NCI-H82 treated with DMSO at 0.1 percent for 48 hours (cell line): Measurements from ENCODE around the gene UBE2A.

Experiments
- DNase-seq: peaks from one replicate; lab custom pipeline; 2025; ENCODE audit not compliant: unreplicated experiment; lab: John Stamatoyannopoulos, UW

Gene UBE2A

GRCh38 chrX:119606280-119607017, 32.1 kb downstream of the UBE2A start, which contains the start of gene NKRF:
Gene NKRF, minus strand, starts transcription at chrX:119606424.
- peak; percentile 84 for DNase-seq

- DNase-seq = no peak
Measured at GRCh38 chrX:119607018-119607389, 32.6 kb downstream of the UBE2A start.

DNA sequence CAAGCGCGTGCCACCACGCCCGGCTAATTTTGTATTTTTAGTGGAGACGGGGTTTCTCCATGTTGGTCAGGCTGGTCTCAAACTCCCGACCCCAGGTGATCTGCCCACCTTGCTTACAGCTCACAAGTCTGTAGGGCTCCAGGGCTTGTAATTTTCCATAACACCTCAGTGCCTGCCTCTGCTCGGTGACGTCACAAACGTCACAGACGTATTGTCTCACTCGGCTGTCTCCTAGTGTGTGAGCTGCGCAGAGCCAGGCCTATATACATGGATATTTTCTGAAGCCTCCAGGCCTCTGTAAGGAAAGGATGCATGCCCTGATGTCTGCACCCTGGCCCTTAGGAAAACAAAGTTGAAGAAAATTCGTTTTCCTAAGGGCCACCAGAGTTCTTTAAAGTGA, 40.4 kb downstream of the UBE2A start:
- DNase-seq = no peak

- DNase-seq = no peak
Measured at GRCh38 chrX:119617517-119618164, 43.3 kb downstream of the UBE2A start.

DNA sequence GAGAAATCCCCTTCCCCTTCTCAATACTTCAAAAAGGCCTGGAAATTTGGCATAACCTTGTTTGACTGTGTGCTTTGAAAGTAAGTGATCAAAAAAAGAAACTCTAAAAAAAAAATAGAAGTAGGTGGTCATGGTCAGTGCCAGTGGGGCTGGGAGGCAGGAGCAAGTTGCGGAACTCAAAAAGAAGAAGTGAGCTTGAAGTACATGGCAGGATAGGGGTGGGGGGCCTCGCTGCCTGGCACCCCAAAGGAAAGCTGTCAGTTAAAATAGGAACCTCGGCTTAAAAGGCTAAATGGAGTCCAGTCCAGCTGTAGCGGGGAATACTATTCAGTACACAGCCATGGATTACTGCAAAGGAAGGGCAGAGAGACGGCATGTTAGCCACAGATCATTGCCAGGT, 44.1 kb downstream of the UBE2A start:
- DNase-seq = no peak

DNA sequence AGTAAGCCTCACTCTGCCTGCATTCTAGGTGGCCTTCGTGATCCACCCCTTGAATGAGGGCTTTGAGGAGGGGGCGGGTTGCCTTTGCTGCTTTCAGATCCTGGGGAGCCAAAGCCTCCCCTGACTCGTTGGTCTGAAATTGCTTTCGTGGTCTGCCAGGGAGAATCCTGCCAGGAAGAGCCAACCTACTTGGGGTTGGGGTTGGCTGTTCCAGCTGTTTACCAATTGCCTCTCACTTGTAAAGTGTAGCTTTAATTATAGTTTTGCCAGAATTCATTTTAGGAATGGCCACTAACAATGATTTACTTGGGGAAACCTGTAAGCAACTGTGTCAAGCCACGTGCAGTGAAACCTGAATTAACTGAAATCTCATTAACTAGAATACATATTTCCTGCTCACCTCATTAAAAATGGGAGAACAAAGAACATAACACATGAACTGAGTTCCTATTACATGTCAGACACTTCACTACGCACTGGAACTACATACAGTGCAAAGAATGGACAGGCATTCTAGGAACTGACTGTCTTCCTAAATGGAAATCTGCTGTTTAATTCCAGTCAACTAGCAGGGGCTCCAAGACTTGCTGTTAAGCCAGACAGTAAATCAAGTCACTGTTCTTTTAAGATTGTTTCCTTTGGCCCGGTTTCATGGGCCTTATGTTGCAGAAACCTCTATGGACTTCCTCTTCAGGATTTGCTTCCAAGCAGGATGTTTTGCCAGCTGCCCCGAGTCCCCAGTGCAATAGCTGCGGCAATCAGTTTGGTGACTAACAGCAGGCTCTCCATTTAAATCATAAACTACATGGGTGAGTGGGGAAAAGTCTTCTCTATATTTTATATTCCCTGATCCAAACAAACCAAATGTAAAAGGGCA, 48.2 kb downstream of the UBE2A start:
- no peak for DNase-seq

GRCh38 chrX:119624417-119624816, 50.1 kb downstream of the UBE2A start:
- DNase-seq = no peak

DNA sequence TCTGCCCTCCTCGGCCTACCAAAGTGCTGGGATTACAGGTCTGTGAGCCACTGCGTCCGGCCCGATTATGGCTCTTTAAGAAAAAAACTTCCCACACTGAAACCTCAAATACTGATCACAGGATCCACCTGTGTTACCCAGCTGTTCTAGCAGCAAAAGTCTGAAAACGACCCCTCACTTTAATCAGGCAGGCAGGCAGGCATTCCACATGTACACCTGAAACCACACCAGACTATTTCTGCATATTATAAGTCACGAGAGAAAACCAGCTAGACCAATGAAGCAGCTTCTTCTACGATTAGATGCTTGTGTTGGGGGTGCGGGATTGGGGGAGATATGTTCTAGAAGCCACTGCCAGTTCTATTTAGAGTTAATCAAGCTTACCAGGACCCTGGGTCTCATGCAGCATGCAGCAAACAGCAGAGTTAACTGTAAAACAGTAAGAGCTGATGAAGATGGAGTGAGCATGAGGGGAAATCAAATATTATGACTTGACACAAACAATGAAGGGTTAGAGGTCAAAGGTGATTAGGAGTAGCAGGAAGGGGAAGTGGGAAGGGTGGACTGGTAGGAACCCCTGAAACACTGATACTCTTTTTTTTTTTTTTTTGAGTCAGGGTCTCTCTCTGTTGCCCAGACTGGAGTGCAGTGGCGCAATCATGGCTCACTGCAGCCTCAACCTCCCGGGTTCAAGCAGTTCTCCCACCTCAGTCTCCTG, 50.7 kb downstream of the UBE2A start:
- DNase-seq = no peak

DNA sequence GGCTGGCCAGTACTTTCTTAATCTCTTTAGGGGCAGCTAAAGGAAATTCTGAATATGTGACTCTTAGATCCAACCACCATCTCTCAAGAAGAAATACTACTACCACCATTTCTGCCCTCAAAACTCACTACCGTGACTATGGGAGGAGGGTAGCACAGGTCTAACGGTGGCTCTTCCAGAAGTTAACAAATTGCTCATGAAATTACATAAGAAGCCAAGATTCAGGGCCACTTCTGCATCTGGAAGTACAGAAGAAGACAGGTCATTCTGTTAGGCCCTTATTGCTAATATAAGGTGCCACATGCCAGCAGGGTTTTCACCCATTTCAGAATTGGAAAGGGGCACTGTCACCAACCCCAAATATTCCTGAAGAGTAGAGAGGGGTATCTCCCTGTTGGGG, 51.5 kb downstream of the UBE2A start:
- DNase-seq = no peak
